ENCODE measurements around the gene LHX3.

The LHX3 gene

DNA sequence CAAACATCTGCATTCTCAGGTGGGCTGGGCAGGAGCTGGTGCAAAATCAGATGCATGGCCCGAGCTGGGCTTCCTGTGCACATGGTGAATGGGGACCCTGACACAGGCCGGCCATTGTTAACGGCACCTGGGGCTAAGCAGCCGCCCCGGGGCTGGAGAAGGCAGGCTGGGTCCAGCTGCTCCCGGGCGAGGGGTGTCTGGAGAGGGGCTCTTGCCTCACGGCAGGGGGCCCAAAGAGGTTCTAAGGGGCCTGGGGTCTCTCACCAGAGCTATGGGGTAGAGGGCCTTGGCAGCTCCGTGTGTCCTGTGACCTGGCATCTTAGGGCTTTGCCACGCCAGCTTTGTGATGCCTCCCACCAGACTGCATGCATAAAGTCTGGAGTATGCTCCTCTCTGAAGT is 45.7 kb upstream of the LHX3 start:
- DNase-seq (ENCODE audit: low read depth, low spot score), result no peak
- TF ChIP-seq CTCF (IDR thresholded peaks at IDR 0.05; ENCODE audit: insufficient read depth, low read length, missing control alignments), result no peak
- H3K4me3 ChIP-seq (ENCODE audit: low read depth, low read length), result no peak overlapping the region
- ChIA-PET POLR2A (no interaction called here), CTCF (interaction anchor here (1.1 to 1.7 kb wide), 2 partner anchors 11 to 33 kb away, joined by 3 to 6 read pairs; no protein-coding TSS in a partner anchor)

GRCh38 chr9:136249877-136250559 is 45.1 kb upstream of the LHX3 start:
- POLR2A ChIA-PET, result no interaction called here
- CTCF ChIA-PET, result interaction anchor here (1.1 to 1.7 kb wide), 2 partner anchors 12 to 34 kb away, joined by 3 to 6 read pairs; no protein-coding TSS in a partner anchor
- TF ChIP-seq CTCF (IDR thresholded peaks at IDR 0.05; ENCODE audit: insufficient read depth, low read length, missing control alignments), result no peak
- no peak for DNase-seq (ENCODE audit: low read depth, low spot score)
- H3K4me3 ChIP-seq (ENCODE audit: low read depth, low read length), result no peak overlapping the region

DNA sequence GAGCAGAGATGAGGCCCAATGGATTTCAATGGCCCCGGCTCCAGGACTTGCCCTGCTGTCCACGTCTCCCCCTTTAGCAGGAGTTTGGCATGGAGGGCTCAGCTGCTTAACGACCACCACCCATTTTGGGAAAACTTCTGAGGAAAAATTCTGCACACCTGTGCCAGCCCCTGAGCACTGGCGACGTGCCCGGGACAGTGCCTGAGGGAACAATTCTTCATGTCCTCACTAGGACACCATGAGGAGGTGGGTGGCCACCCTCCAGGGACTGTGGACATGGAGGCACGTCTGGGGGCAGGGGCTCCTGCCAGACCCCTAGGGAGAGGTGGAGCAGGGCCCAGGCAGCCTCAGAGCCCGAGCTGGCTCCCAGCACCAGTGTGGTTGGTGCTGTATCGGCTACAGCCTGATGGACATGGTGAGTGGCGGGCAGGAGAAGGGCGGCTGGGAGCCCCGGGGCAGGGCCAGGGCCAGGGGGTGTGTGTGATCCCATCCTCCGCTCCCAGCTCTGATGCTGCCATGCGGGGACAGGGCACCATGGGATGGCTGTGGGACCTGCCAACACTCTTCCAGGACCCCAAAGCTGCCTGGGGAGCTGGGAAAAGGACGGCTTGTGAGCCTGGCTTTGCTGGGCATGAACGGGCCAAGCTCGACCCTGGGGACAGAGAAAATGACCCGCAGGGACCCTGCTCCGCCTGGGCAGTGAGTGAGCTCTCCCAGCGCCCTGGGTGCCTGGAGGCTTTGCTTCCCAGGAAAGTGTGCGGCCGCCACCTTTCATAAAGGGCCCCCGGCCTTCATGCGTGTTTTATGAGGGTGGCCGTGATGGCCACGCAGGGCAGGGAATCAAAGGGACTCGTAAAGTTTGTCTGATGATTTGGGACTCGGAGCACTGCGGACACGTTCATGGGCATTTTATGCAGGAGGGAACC is 44.3 kb upstream of the LHX3 start:
- CTCF ChIA-PET, result no interaction called here
- POLR2A ChIA-PET, result no interaction called here

DNA sequence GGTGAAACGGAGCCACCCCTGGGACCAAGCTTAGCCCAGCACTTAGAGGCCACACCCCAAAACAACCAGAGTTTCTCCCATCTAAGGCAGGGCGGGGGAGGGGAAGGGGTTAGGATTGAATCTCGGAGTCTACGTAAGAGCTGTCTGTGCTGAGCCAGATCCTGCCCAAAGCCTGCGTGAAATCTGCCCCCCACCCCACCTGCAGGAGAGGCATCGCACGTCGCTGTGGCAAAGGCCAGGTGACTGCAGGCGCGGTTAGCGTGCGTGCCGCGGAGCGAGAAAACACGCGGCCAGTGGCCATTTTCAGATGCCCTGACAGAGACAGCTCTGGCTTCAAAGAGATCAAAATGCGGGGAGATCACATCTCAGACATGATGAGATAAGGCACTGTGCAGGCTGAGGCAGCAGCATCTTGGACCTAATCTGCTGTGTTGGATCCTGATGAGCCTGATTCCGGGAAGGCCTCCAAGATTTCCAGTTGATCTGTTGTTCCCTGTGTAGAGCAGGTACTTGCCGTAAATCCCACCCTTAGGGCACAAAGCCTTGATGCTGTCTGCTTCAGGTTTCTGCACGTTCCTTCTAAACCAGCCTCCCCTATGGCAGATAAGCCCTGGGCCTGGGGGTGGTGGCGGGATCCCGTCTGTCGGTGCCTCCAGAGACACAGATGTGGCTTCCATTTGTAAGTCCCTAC is 43.2 kb upstream of the LHX3 start:
- ChIA-PET CTCF (no interaction called here), POLR2A (no interaction called here)
- H3K4me3 ChIP-seq (ENCODE audit: low read depth, low read length), result no peak overlapping the region
- DNase-seq (ENCODE audit: low read depth, low spot score), result no peak
- TF ChIP-seq CTCF (IDR thresholded peaks at IDR 0.05; ENCODE audit: insufficient read depth, low read length, missing control alignments), result no peak

More for the DNA sequence above, 44.3 kb upstream of the LHX3 start:
- H3K4me3 ChIP-seq (ENCODE audit: low read depth, low read length), result no peak overlapping the region
- DNase-seq (ENCODE audit: low read depth, low spot score), result no peak
- no peak for TF ChIP-seq CTCF (IDR thresholded peaks at IDR 0.05; ENCODE audit: insufficient read depth, low read length, missing control alignments)

- DNase-seq (ENCODE audit: low read depth, low spot score), result no peak
- ChIA-PET POLR2A (no interaction called here), CTCF (no interaction called here)
- TF ChIP-seq CTCF (IDR thresholded peaks at IDR 0.05; ENCODE audit: insufficient read depth, low read length, missing control alignments), result no peak
- no peak overlapping the region for H3K4me3 ChIP-seq (ENCODE audit: low read depth, low read length)
These were observed 42.6 kb upstream of the LHX3 start for GRCh38 chr9:136247551-136247916.
